NCI-H2171 treated with DMSO at 0.1 percent for 48 hours (cell line): ENCODE measurements around the gene GPR173.

ENCODE experiments used
- DNase-seq: peaks from one replicate; lab custom pipeline; 2025; lab: John Stamatoyannopoulos, UW

GPR173 gene

DNA sequence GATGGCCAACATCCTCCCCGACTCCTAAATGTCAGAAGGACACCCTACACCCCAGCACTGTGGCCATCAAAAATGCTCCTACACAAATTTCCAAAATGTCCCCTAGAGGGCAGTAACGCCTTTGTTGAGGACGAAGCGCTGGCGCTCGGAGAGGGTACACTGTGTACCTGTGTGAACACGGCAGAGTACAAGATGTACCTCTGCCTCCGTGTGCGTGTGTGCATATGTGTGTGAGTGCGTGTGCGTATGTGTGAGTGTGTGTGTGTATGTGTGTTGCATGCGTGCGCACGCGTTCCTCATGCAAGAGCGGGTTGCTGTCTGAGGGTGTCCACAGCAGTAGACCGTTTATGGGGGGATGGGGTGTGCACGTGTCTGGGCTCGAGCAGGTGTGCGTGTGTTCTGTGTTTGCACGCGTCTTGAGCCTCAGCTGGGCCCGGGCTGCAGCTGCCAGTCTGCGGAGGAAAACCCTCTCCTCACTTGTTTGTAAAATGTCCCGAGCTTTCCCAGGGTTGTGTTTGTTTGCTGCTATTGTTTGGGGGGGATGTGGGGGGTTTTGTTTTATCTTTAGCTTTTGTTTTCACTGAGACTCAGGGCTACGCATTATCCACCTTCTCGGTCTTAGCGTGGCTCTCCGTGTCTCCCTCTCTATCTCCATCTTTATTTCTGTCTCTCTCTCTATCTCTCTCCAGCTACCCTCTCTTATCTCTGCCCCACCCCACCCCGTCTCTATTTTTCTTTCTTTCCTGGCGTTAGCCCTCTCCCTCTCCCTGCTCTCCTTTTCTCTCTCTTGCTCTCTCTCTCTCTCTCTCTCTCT is 23.2 kb downstream of the GPR173 start:
- DNase-seq, result peak; percentile 90

GRCh38 chrX:53072418-53073114 is 24.0 kb downstream of the GPR173 start:
- DNase-seq, result peak; percentile 26

DNA sequence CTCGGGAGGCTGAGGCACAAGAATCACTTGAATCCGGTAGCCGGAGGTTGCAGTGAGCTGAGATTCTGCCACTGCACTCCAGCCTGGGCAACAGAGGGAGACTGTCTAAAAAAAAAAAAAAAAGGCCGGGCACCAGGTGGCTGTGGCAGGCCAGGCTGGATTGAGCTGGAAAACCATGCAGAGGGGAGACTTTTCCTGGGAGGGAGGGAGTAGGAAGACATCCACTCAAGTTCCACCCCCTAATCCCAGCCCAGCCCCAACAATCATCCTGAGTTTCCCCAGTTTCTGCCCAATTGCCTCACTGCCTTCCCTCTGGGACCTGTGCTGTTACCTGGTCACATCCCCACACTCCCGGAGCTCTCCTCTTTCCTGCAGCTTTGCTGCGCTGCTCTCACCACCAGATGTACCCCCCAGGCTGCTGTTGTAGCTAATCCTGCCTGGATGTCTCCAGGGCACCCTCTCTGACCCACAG is 24.6 kb downstream of the GPR173 start:
- DNase-seq, result peak; percentile 72

DNA sequence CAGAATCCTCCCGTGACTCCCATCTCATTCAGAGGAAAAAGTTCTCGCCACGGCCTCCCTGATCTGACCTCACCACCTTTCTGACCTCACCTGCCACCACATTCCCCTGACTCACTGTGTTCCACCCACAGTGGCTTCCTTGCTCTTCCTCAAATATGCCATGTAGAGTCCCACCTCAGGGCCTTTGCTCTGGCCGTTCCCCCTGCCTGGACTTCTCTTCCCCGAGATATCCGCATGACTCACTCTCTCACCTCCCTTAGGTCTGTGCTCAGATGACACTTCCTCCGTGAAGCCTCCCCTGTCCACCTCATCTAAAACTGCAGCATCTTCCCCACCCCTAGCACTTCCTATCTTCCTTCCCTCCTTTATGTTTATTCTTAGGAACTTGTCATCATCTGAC is 26.4 kb downstream of the GPR173 start:
- DNase-seq, result no peak

GRCh38 chrX:53076671-53077070 is 28.1 kb downstream of the GPR173 start:
- no peak for DNase-seq

DNA sequence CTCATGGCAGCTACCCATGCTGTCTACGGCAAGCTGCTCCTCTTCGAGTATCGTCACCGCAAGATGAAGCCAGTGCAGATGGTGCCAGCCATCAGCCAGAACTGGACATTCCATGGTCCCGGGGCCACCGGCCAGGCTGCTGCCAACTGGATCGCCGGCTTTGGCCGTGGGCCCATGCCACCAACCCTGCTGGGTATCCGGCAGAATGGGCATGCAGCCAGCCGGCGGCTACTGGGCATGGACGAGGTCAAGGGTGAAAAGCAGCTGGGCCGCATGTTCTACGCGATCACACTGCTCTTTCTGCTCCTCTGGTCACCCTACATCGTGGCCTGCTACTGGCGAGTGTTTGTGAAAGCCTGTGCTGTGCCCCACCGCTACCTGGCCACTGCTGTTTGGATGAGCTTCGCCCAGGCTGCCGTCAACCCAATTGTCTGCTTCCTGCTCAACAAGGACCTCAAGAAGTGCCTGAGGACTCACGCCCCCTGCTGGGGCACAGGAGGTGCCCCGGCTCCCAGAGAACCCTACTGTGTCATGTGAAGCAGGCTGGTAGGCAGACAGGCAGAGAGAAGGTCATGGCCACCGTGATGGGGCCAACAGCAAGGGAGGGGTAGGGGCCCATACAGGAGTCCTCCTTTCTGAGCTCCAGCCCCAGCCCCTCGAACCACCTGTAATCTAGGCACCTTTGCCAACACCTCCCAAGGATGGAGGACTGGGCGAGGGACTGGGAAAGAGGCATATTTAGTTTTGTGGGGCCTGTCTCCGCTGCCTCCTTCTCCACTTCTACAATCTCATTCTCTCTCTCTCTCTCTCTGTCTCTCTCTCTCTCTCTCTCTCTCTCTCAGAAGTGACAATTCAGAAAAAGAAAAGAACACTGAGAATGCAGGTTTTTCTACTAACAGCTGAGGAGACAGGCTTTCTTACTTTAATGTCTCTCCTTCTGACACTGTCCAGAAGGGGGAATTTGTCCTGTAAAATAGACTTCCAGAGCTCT is 28.9 kb downstream of the GPR173 start:
- no peak for DNase-seq

DNA sequence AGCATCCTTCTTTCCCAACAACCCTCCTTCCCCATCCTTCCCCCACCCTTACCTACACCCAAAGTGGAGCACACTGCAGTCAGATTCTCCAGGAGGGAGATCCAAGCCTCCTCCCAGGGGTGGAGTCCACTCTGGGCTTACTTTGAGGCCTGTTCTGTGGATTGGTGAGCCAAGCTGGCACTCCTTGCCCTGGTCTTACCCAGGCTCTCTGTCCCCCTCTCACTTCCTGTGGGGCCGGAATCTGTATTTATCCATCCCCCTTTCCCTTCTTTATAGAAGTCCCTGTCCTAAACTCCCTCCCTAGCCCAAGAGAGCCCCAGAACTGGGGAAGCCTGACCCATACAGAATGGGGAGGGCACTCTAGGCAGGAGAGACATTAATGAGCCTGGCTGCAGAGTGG is 30.4 kb downstream of the GPR173 start:
- no peak for DNase-seq

DNA sequence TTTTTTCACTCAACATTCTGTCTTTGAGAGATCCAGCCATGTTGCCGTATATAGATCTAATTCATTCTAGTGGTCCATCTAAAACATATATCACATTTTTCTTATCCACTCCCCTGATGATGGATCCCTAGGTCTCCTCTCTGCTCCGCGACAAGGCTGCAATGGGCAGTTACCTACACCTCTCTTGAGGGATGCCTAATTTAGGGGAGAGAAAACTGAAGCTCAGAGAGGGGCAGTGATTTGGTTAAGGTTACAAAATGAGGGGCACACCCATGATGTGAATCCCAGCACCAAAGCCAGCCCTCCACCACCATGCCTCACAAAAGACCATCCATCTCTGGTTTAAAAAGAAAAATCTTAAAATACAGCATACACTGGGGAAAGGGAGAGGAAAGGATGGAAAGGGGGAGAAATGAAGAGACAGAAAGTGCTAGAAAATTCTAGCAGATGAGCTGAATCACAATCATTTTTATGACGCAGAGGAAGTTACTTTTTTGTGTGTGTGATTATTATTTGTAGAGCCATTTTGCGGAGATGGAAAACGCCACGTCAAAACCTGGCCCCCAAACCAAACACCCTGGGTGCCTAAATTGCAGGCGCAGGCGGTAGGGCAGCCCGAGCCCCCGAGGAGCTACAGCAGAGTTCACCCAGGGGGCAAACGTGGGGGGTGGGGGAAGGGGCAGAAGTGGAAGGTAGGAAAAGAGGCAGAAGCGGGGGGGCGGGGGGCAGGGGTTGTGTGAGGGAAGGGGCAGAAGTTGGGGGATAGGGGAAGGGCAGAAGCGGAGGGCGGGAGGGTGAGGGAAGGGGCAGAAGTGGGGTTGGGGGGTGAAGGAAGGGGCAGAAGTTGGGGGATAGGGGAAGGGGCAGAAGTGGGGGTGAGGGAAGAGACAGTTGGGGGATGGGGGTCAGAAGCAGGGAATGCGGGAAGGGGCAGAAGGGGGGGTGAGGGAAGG is 32.3 kb downstream of the GPR173 start:
- no peak for DNase-seq

DNA sequence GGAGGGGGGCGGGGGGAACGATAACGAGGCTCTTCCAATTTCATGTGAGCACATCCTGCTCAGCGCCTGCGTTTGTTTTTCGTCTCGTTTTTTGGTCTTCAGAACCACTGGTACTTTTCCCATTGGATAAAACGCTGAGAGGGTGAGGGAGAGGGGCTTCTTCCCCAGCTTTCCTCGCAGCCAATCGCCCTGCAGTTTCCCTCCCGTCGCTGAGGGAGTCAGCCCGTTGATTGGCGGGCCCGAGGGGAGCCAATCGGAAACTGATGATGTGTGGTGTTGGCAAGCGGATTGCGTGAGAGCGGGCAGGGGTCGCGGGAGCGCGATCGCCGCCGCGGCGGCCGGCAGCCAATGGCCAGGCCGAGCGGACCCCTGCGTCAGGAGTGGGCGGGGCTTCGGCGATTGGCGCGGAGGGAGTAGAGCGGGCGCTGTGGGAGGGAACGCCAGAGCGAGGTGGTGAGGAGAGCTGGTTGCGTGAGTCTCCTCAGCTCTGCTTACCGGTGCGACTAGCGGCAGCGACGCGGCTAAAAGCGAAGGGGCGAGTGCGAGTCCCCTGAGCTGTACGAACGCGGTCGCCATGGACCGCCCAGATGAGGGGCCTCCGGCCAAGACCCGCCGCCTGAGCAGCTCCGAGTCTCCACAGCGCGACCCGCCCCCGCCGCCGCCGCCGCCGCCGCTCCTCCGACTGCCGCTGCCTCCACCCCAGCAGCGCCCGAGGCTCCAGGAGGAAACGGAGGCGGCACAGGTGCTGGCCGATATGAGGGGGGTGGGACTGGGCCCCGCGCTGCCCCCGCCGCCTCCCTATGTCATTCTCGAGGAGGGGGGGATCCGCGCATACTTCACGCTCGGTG is 33.6 kb downstream of the GPR173 start, which contains the start of gene TSPYL2:
TSPYL2 (plus strand) TSS at position 443 of the 848 bp plus-strand sequence; CDS start at position 575, 132 bp downstream.
- peak; percentile 91 for DNase-seq

GRCh38 chrX:53082773-53083616 is 34.4 kb downstream of the GPR173 start:
- no peak for DNase-seq

DNA sequence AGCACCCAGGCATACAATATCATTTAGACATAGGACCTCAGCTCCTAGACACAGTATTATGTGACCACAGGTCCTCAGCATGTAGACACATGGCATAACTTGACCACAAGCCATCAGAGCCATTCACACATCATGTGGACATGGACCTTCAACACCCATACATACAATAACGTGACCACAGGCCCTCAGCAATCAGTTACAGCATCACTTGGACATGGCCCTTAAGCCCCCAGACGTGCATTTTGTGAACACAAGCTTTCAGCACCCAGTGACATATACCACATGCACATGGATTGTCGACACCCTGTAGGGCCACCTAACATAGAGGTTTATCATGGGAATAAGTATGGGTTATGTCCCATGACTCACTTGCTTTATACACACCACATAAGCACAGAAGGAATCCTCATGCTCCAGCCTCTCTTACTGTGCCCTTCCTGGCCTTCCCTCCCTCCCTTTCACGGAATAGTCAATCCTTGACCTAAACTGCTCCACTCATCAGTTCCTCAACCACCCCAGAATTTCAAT is 35.5 kb downstream of the GPR173 start:
- DNase-seq, result no peak

GRCh38 chrX:53084863-53085262 is 36.3 kb downstream of the GPR173 start:
- DNase-seq, result no peak

DNA sequence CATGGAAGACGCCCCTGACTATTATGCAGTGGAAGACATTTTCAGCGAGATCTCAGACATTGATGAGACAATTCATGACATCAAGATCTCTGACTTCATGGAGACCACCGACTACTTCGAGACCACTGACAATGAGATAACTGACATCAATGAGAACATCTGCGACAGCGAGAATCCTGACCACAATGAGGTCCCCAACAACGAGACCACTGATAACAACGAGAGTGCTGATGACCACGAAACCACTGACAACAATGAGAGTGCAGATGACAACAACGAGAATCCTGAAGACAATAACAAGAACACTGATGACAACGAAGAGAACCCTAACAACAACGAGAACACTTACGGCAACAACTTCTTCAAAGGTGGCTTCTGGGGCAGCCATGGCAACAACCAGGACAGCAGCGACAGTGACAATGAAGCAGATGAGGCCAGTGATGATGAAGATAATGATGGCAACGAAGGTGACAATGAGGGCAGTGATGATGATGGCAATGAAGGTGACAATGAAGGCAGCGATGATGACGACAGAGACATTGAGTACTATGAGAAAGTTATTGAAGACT is 37.2 kb downstream of the GPR173 start:
- no peak for DNase-seq

- DNase-seq, result no peak
These were observed 37.9 kb downstream of the GPR173 start for GRCh38 chrX:53086464-53086863.

- no peak for DNase-seq
These were observed 38.8 kb downstream of the GPR173 start for GRCh38 chrX:53087388-53087831.

DNA sequence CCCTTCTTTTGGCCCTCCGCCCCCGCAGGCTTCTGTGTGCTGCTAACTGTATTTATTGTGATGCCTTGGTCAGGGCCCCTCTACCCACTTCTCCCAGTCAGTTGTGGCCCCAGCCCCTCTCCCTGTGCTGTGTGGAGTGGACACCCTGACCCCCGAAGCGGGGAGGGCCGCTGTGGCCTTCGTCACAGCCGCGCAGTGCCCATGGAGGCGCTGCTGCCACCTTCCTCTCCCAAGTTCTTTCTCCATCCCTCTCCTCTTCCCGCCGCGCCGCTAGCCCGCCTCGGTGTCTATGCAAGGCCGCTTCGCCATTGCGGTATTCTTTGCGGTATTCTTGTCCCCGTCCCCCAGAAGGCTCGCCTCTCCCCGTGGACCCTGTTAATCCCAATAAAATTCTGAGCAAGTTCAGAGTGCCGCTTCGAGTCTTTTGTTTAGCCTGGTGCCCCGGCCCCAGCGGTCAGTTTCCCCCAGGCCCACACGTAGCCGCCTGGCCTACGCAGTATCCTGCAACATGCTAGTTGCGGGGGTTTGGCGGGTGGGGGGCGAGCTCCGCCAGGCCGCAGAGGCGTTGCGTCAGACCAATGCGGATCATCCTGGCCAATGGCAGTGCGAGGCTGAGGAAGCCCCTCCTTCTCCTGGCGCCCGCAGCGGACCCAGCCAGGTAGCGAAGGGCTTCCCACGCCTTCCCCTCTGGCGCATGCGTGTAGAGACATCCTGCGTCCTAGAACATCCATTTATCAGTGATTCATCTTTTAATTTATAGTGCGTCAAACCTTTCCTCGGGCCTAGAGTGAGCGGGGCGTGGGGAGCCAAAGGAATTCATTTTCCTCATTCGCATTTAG is 39.8 kb downstream of the GPR173 start:
- peak; percentile 84 for DNase-seq

- peak; percentile 76 for DNase-seq
These were observed 40.7 kb downstream of the GPR173 start for GRCh38 chrX:53089224-53089842.
